Choroid plexus epithelial cell (primary cell): ENCODE measurements around the gene CTNNA3.

Experiments used
- DNase-seq: peaks from one replicate; pipeline ENCODE4 v3.0.0-alpha.2; 2010; ENCODE audit warnings: low read depth
- H3K4me3 ChIP-seq: 2 replicates; pipeline ENCODE4 v1.5.1; 2011; ENCODE audit warnings: low read depth, mild to moderate bottlenecking, control low read depth, low read length, moderate library complexity
- TF ChIP-seq, protein P1 (sequence below): conservative IDR thresholded peaks from 2 replicates; pipeline ENCODE4 v1.5.1; 2011; ENCODE audit warnings: low read depth, mild to moderate bottlenecking, control low read depth, inconsistent platforms, low read length, moderate library complexity

The CTNNA3 gene

GRCh38 chr10:66295602-66296001 is 1400.4 kb downstream of the CTNNA3 start:
- TF ChIP-seq, protein P1, sequence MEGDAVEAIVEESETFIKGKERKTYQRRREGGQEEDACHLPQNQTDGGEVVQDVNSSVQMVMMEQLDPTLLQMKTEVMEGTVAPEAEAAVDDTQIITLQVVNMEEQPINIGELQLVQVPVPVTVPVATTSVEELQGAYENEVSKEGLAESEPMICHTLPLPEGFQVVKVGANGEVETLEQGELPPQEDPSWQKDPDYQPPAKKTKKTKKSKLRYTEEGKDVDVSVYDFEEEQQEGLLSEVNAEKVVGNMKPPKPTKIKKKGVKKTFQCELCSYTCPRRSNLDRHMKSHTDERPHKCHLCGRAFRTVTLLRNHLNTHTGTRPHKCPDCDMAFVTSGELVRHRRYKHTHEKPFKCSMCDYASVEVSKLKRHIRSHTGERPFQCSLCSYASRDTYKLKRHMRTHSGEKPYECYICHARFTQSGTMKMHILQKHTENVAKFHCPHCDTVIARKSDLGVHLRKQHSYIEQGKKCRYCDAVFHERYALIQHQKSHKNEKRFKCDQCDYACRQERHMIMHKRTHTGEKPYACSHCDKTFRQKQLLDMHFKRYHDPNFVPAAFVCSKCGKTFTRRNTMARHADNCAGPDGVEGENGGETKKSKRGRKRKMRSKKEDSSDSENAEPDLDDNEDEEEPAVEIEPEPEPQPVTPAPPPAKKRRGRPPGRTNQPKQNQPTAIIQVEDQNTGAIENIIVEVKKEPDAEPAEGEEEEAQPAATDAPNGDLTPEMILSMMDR, result no peak
- DNase-seq, result no peak
- no peak overlapping the region for H3K4me3 ChIP-seq

GRCh38 chr10:66294538-66294937 is 1401.5 kb downstream of the CTNNA3 start:
- H3K4me3 ChIP-seq, result no peak overlapping the region
- TF ChIP-seq, protein P1, result no peak
- no peak for DNase-seq

DNA sequence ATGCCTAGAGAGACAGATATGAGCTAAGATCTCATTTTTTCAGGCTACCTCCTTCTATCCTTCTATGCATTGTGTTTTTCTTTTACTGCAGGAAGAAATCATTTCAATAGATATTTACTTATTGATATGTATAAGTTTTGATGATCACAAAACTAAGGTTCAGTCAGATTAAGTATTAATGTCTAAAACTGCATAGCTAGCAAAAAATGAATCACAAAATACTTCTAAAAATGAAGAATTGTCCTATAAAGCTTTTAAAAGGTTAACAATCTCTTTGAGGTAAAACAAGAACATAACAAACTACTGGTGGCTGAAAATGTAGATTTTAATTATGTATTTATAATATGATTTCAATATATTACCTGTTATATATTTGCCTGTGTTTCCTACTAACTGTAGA is 1403.1 kb downstream of the CTNNA3 start:
- DNase-seq, result no peak
- TF ChIP-seq, protein P1, result no peak
- no peak overlapping the region for H3K4me3 ChIP-seq

- no peak for DNase-seq
- TF ChIP-seq, protein P1, result no peak
Measured at GRCh38 chr10:66292456-66292855, 1403.5 kb downstream of the CTNNA3 start.

GRCh38 chr10:66291133-66291532 is 1404.9 kb downstream of the CTNNA3 start:
- DNase-seq, result no peak
- TF ChIP-seq, protein P1, result no peak
- H3K4me3 ChIP-seq, result no peak overlapping the region

More at GRCh38 chr10:66292456-66292855, 1403.5 kb downstream of the CTNNA3 start:
- H3K4me3 ChIP-seq, result no peak overlapping the region

DNA sequence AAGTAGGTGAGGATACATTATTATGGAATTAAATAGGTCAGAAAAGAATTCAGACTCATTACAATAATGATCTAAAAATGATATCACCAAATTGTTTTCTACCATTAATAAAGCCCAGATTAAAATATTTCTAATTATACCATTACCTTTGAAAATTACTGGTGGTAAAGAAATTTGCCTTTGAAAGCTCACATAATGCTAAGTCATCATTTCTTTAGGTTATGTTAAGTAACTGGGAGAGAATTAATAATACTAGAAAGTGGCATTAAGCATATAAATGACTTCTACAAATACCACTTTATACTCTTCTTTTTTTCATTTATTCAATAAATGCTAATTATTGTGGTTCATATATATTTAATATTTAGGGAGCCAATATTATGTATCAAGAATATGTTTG is 1411.4 kb downstream of the CTNNA3 start:
- DNase-seq, result no peak
- TF ChIP-seq, protein P1, result no peak

GRCh38 chr10:66283874-66284464 is 1412.0 kb downstream of the CTNNA3 start:
- TF ChIP-seq, protein P1, result no peak
- no peak for DNase-seq
- H3K4me3 ChIP-seq, result no peak overlapping the region

More for the DNA sequence above, 1411.4 kb downstream of the CTNNA3 start:
- no peak overlapping the region for H3K4me3 ChIP-seq
